Measurements from ENCODE around the gene BCL2L13.
A peak's percentile ranks its signal among the peaks of the same experiment; 100 is the strongest.

Gene BCL2L13

DNA sequence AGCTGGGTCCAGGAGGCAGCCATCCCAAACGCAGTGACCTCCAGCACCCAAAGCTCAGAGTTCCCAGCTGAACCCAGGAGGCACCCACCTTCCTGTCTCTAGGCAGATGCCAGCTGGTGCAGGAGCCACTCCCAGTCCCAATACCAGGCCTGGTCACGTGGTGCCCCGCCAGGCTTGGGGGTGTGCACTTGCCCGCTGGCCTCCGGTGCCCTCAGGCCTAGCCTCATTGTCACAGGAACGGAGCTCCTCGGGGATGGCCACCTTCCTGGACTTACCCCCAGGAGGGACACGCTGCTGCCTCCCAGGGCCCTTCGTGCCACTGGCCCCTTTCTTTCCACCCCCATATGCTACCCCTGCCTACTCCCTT, 131.1 kb downstream of the BCL2L13 start:
- no peak for DNase-seq (ENCODE audit: low read depth)
- TF ChIP-seq, protein P1, sequence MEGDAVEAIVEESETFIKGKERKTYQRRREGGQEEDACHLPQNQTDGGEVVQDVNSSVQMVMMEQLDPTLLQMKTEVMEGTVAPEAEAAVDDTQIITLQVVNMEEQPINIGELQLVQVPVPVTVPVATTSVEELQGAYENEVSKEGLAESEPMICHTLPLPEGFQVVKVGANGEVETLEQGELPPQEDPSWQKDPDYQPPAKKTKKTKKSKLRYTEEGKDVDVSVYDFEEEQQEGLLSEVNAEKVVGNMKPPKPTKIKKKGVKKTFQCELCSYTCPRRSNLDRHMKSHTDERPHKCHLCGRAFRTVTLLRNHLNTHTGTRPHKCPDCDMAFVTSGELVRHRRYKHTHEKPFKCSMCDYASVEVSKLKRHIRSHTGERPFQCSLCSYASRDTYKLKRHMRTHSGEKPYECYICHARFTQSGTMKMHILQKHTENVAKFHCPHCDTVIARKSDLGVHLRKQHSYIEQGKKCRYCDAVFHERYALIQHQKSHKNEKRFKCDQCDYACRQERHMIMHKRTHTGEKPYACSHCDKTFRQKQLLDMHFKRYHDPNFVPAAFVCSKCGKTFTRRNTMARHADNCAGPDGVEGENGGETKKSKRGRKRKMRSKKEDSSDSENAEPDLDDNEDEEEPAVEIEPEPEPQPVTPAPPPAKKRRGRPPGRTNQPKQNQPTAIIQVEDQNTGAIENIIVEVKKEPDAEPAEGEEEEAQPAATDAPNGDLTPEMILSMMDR (IDR thresholded peaks at IDR 0.05; ENCODE audit: low read depth, low read length, missing control alignments), result no peak
- no peak overlapping the region for H3K4me3 ChIP-seq (ENCODE audit: low read depth, low read length)

- no peak for DNase-seq (ENCODE audit: low read depth)
- H3K4me3 ChIP-seq (ENCODE audit: low read depth, low read length), result peak overlapping the region; percentile 26
- TF ChIP-seq, protein P1 (IDR thresholded peaks at IDR 0.05; ENCODE audit: low read depth, low read length, missing control alignments), result no peak
Measured at GRCh38 chr22:17770180-17771077, 131.9 kb downstream of the BCL2L13 start.

DNA sequence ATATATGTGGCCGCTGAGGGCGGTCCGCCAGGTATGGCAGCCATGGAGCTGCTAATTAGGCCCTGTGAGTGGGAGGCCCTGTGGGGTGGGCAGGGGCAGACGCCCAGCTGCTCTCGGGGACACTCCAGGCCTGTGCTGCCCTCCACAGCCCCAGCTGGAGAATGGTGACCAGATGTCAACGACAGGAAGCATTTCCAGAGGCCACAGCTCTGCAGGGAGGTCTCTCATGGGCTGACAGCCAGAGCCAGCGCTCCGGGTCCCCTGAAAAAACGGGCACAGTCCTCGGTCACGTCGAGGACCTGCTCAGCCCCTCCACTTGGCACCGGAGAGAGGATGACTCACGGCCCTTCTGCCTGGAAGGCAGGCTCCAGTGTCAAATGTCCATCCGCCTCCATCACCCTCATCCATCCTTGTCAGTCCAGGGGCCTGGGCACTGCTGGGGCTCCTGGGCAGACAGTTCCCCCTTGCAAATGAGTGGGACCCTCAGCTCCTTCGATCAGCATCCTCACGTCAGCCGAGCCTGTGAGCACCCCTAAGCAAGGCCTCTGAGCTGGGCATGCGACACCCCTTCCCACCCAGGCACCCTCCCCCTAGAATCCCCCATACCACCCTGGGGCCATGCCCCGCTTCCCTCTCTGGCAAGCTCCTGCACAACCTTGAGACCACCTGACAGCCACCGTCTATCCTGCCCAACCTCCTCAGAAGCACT, 133.8 kb downstream of the BCL2L13 start:
- DNase-seq (ENCODE audit: low read depth), result no peak
- TF ChIP-seq, protein P1 (IDR thresholded peaks at IDR 0.05; ENCODE audit: low read depth, low read length, missing control alignments), result no peak
- peak overlapping the region; percentile 70 for H3K4me3 ChIP-seq (ENCODE audit: low read depth, low read length)

- no peak for DNase-seq (ENCODE audit: low read depth)
- H3K4me3 ChIP-seq (ENCODE audit: low read depth, low read length), result peak overlapping the region; percentile 70
- TF ChIP-seq, protein P1 (IDR thresholded peaks at IDR 0.05; ENCODE audit: low read depth, low read length, missing control alignments), result no peak
Measured at GRCh38 chr22:17772958-17773605, 134.5 kb downstream of the BCL2L13 start.

DNA sequence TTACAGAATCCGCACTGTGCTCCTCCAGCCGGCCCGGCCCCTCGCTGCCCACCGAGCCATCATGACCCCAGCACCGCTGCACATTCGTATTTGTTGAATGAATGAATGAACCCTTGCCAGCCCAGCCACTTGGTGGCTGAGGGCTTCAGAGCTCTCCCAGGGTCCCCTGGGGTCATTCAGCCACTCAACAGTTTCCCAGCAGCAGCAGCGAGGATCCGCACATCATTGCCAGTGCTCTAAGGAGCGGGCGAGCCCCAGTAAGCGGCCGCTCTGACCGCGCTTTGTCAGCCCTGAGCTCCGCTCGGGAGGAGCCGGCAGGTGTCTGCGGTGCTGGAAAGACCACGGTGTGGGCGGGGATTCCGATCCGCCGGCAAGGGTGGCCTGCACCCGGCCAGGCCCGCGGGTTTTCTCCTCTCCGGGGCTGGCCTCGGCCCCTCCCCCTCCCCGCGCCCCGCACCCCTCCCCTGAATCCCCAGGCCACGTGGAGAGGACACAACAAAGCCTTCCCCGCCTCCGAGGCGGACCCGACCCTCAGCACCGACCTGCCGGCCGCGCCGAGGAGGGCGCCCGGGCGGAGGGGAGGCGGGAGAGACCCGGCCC, 135.1 kb downstream of the BCL2L13 start:
- no peak for DNase-seq (ENCODE audit: low read depth)
- TF ChIP-seq, protein P1 (IDR thresholded peaks at IDR 0.05; ENCODE audit: low read depth, low read length, missing control alignments), result no peak
- H3K4me3 ChIP-seq (ENCODE audit: low read depth, low read length), result peak overlapping the region; percentile 70

DNA sequence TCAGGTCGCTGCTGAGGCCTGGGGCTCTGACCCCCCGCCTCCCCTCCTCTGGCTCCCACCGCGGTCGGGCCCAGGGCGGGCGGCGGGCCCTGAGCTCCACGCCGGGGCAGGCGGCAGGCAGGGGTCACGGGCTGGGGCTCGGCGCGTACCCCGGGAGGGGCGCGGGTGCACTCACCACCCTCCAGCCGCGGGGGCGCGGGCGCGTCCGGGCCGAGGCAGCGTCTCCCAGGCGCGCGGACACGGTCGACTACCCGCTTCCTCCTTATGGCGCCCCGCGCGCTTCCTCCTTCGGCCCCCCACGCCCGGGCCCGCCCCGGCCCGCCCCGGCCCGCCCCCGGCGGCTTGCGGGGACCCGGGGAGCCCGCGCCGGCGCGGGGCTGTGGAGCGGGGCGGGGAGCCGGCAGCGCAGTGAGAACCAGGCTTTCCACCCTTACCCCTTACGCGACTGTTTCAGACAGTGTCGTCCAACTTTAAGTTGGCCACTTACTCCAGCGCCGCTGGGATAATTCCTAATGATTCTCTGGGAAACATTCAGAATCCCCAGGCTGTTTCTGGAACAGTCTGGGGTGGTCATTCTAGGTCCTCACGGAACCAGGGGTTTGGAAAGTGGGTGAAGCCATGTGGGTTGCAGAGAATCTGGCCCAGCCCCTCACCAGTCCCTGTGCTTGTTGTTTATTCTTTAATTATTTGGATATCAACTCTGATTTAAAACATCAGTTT, 135.8 kb downstream of the BCL2L13 start, which contains the start of gene BID:
Gene BID (minus strand): TSS at position 264 of the 720 bp plus-strand sequence. CDS start 24,353 bp downstream, outside the sequence.
- H3K4me3 ChIP-seq (ENCODE audit: low read depth, low read length), result peak within 1 kb of the TSS; percentile 70
- DNase-seq (ENCODE audit: low read depth), result no peak
- TF ChIP-seq, protein P1 (IDR thresholded peaks at IDR 0.05; ENCODE audit: low read depth, low read length, missing control alignments), result no peak

Measured in GM12864 (cell line).